Endothelial cell of umbilical vein (primary cell): ENCODE data around the gene DNAJC21. TPM values are rescaled to one million over a fixed set of nuclear protein-coding genes. Genes with fewer than 3 reads are reported as not detected.

Source experiments
- BruUV-seq: library from RNA; stranded (reverse); fragments of 400-500 nt; replicated peaks from 2 replicates; lab custom pipeline; 2021; lab: Mats Ljungman, UMichigan
- CTCF ChIA-PET: fragments of 300-600, 350-600 bp; sonication (Branson Sonifier 250); formaldehyde crosslinking; loops from one replicate; lab custom pipeline; 2021; ENCODE audit warnings: antibody characterized with exemption, inconsistent platforms; lab: Charles Lee
- POLR2A ChIA-PET: fragments of 300-600, 350-600 bp; sonication (Branson Sonifier 250); formaldehyde crosslinking; loops from one replicate; lab custom pipeline; 2021; ENCODE audit warnings: antibody characterized with exemption, inconsistent platforms; lab: Charles Lee
- DNase-seq: peaks from one replicate; pipeline ENCODE4 v3.0.0-alpha.2; 2011; ENCODE audit warnings: low read depth, low spot score
- FAIRE-seq: peaks from 2 replicates; lab custom pipeline; 2011; peaks lifted over from hg19 to GRCh38; lab: Jason Lieb, UNC
- H2AFZ ChIP-seq: 2 replicates; pipeline ENCODE4 v1.6.0; 2012; ENCODE audit warnings: low read depth, low read length, control low read depth, inconsistent platforms
- H3K27ac ChIP-seq: 2 replicates; pipeline ENCODE4 v1.5.1; 2011; ENCODE audit warnings: low read depth, mild to moderate bottlenecking, control low read depth, low read length, moderate library complexity; ENCODE audit not compliant: insufficient read depth
- H3K27me3 ChIP-seq, 2 experiments: 2 replicates each; pipeline versions ENCODE4 v1.6.0 to v1.6.1; 2011; ENCODE audit warnings: low read length in 2 of 2, mixed read lengths in 1 of 2; ENCODE audit not compliant: control insufficient read depth in 2 of 2, insufficient read depth in 2 of 2
- H3K36me3 ChIP-seq, 2 experiments: 2 replicates in 1 of 2; 3 replicates in 1 of 2; pipeline ENCODE4 v1.5.1; 2011; ENCODE audit warnings: low read length in 2 of 2, mild to moderate bottlenecking in 1 of 2, moderate library complexity in 1 of 2; ENCODE audit not compliant: control insufficient read depth in 2 of 2, insufficient read depth in 2 of 2; ENCODE audit errors: extremely low read depth in 1 of 2
- H3K4me1 ChIP-seq: 3 replicates; pipeline ENCODE4 v1.5.1; 2011; ENCODE audit warnings: mild to moderate bottlenecking, low read length; ENCODE audit not compliant: control insufficient read depth, insufficient read depth; ENCODE audit errors: extremely low read depth
- H3K4me2 ChIP-seq: 2 replicates; pipeline ENCODE4 v1.6.1; 2011; ENCODE audit warnings: low read length, control low read depth, mixed read lengths; ENCODE audit not compliant: insufficient read depth
- H3K4me3 ChIP-seq, 3 experiments: fragments of 200-600 bp in 1 of 3; sonication (generic), shearing (Covaris generic) in 1 of 3; replicated peaks in 1 of 3; 2 replicates each; pipeline ENCODE4 v1.5.1; 2011 to 2016; ENCODE audit warnings: control low read depth in 3 of 3, low read length in 3 of 3, mild to moderate bottlenecking in 2 of 3, inconsistent platforms in 1 of 3, low read depth in 1 of 3, moderate library complexity in 1 of 3; ENCODE audit not compliant: insufficient read depth in 1 of 3
- H3K79me2 ChIP-seq: 2 replicates; pipeline ENCODE4 v1.6.0; 2012; ENCODE audit warnings: low read length, inconsistent platforms; ENCODE audit not compliant: control insufficient read depth, insufficient read depth
- H3K9ac ChIP-seq: replicated peaks from 2 replicates; pipeline ENCODE3; 2011; ENCODE audit warnings: low read length, control low read depth; ENCODE audit not compliant: insufficient read depth; ENCODE audit errors: extremely low read depth
- H3K9me1 ChIP-seq: replicated peaks from 3 replicates; pipeline ENCODE4 v1.6.0; 2011; ENCODE audit warnings: mild to moderate bottlenecking, low read length; ENCODE audit not compliant: control insufficient read depth, insufficient read depth; ENCODE audit errors: extremely low read depth
- H3K9me3 ChIP-seq: replicated peaks from 2 replicates; pipeline ENCODE4 v1.5.1; 2012; ENCODE audit warnings: low read length, inconsistent platforms; ENCODE audit not compliant: control insufficient read depth, insufficient read depth
- H4K20me1 ChIP-seq: replicated peaks from 2 replicates; pipeline ENCODE3; 2011; ENCODE audit warnings: mild to moderate bottlenecking, low read length; ENCODE audit not compliant: control insufficient read depth, insufficient read depth; ENCODE audit errors: extremely low read depth
- FOS ChIP-seq: IDR thresholded peaks from 2 replicates; pipeline ENCODE4 v1.6.1; 2011; ENCODE audit warnings: mild to moderate bottlenecking, low read length, moderate library complexity, borderline replicate concordance; ENCODE audit not compliant: insufficient read depth
- GATA2 ChIP-seq: IDR thresholded peaks from 2 replicates; pipeline ENCODE4 v1.7.0; 2011; ENCODE audit warnings: low read depth, mild to moderate bottlenecking, moderate library complexity, mixed read lengths, low read length; ENCODE audit not compliant: insufficient read length, insufficient read depth
- JUN ChIP-seq: IDR thresholded peaks from 2 replicates; pipeline ENCODE4 v1.6.1; 2011; ENCODE audit warnings: borderline replicate concordance, low read depth; ENCODE audit not compliant: insufficient read length, insufficient read depth
- POLR2A ChIP-seq: IDR thresholded peaks from 2 replicates; pipeline ENCODE4 v1.6.1; 2012; ENCODE audit warnings: low read depth, mild to moderate bottlenecking, control low read depth, low read length
- POLR2AphosphoS5 ChIP-seq: IDR thresholded peaks from 2 replicates; pipeline ENCODE4 v1.6.1; 2012; ENCODE audit warnings: low read depth, mild to moderate bottlenecking, control low read depth, low read length, moderate library complexity; ENCODE audit not compliant: insufficient read depth
- dilution Hi-C: fragments of 300-500 bp; cut with MboI; formaldehyde crosslinking; loops from one replicate; pipeline ENCODE4 v1.15.0; 2019; ENCODE audit warnings: low sequenced_read_pairs; ENCODE audit not compliant: extremely low pct_ligation_motif_present
- intact Hi-C: fragments of 100-400 bp; cut with micrococcal nuclease; formaldehyde crosslinking; loops from one replicate; pipeline ENCODE4 v1.10.0; 2022
- polyA plus RNA-seq, 4 experiments: library from polyadenylated mRNA; depleted of rRNA in 3 of 4; stranded (reverse) in 3 of 4; unstranded in 1 of 4; fragments of >200 nt; gene quantifications; 2 replicates each; pipeline versions ENCODE4 v1.2.1 to v1.2.3, GENCODE V29; 2011 to 2012; ENCODE audit warnings: missing spikeins in 1 of 4
- total RNA-seq: library from RNA; stranded (reverse); gene quantifications from 2 replicates; pipeline ENCODE4 v1.2.3, GENCODE V29; 2021
- TF ChIP-seq, protein P1 (sequence below), 2 donors: IDR thresholded peaks; 1 replicate in 1 of 2; 2 replicates in 1 of 2; pipeline ENCODE4 v1.5.1; 2011; ENCODE audit warnings: low read length in 2 of 2, mild to moderate bottlenecking in 2 of 2, moderate library complexity in 2 of 2, control low read depth in 1 of 2, inconsistent platforms in 1 of 2, low read depth in 1 of 2; ENCODE audit not compliant: insufficient read depth in 1 of 2; ENCODE audit errors: extremely low read depth in 1 of 2

Gene DNAJC21
- total and polyA plus RNA-seq, 2 donors (not counting 3 experiments of a cell fraction or from before 2014, with no cell fraction given) = 5.3 to 39.4 TPM

DNA sequence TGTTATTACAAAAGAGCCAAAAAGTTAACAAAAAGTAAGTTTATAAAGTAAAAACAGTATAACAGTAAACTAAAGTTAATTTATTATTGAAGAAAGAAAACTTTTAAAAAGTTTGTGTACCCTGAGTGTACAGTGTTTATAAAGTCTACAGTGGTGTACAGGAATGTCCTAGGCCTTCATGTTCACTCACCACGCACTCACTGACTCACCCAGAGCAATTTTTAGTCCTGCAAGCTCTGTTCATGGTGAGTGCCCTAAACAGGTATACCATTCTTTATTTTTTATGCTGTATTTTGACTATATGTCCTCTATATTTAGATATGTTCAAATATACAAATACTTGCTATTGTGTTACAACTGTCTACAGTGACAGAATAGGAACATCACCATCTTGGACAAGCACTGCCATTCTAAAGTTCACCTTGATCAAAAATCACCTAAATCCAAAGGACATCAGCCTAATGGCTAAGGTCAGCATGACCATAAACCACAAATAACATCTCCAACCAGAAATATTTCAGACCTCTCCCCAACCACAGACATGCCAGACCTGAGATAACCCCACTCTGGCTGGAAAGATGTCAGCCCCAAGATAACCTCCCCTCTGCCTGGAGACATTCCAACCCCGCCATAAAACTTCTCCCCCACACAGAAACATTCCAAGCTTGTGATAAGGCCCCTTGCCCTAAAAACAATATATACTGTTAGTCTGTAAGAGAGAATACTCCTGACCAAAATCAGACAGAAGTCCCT, 62.3 kb downstream of the DNAJC21 start:
- Histone ChIP-seq H3K27me3 (peaks cover 7 to 9% of the 10 kb centered on the region in 2 experiments), H3K9ac (no peak overlapping the region), H3K4me1 (no peaks in the 10 kb centered on the region), H3K27ac (no peak overlapping the region), H2AFZ (no peak overlapping the region), H3K79me2 (no peaks in the 10 kb centered on the region), H3K4me3 (no peak overlapping the region), H3K9me3 (no peaks in the 10 kb centered on the region), H3K4me2 (no peak overlapping the region), H3K9me1 (no peaks in the 10 kb centered on the region), H4K20me1 (no peaks in the 10 kb centered on the region), H3K36me3 (no peaks in the 10 kb centered on the region)
- TF ChIP-seq POLR2AphosphoS5 = no peak
- TF ChIP-seq FOS = no peak
- no peak for TF ChIP-seq GATA2
- TF ChIP-seq, protein P1, sequence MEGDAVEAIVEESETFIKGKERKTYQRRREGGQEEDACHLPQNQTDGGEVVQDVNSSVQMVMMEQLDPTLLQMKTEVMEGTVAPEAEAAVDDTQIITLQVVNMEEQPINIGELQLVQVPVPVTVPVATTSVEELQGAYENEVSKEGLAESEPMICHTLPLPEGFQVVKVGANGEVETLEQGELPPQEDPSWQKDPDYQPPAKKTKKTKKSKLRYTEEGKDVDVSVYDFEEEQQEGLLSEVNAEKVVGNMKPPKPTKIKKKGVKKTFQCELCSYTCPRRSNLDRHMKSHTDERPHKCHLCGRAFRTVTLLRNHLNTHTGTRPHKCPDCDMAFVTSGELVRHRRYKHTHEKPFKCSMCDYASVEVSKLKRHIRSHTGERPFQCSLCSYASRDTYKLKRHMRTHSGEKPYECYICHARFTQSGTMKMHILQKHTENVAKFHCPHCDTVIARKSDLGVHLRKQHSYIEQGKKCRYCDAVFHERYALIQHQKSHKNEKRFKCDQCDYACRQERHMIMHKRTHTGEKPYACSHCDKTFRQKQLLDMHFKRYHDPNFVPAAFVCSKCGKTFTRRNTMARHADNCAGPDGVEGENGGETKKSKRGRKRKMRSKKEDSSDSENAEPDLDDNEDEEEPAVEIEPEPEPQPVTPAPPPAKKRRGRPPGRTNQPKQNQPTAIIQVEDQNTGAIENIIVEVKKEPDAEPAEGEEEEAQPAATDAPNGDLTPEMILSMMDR (IDR thresholded peaks at IDR 0.05; ENCODE audit: extremely low read depth in 1 of 2, insufficient read depth in 1 of 2, low read depth in 1 of 2, low read length in 2 of 2) = no peak
- no peak for TF ChIP-seq JUN
- TF ChIP-seq POLR2A = no peak
- FAIRE-seq (no peak), DNase-seq (no peak)
- ChIA-PET POLR2A (no interaction called here), CTCF (no interaction called here)
- intact Hi-C loops (no loop called here), dilution Hi-C loops (no loop called here)
- no TSS peak for BruUV-seq
